ENCODE measurements around the gene OSBPL6. TPM values are rescaled to one million over a fixed set of nuclear protein-coding genes. Genes with fewer than 3 reads are reported as not detected.

The OSBPL6 gene
- total RNA-seq, 2 experiments from 2014 or later: 2.0 to 2.7 TPM

DNA sequence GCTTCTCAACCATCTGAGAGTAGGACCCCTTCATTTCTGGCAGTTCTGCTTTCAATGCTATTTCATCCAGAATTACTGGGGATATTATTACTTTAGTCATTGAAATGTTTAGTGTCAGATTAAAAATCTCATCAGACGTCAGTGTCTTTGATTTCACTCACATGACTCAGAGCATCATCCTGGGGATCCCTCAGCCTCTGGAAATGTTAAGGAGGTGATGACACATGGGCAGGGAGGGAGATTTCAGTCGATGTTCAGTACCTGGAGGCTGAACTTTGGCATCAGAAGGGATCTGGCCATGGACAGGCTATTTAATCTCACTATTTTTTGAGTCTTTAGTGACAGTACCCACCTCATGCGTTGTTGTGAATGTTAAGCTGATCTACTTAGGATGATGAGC lies 39.1 kb downstream of the OSBPL6 start:
- CTCF ChIA-PET: no interaction called here
- POLR2A ChIA-PET: no interaction called here

DNA sequence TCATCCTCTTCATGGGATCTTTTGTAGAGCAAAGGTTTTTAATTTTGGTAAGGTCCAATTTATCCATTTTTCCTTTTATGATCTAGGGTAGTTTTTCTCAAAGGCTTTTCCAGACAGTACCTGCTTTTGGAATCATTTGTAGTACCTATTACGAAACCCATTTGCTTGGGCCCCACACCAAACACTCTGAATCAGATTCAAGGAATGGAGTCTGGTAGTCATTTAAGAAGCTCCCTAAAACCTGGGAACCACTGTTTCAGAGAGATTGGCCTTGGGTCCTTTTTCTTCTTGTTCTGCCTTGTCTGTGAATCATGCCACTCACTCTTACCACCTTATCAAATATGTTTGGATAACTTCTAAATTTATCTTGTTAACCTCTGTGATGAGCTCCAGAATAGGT lies 40.3 kb downstream of the OSBPL6 start:
- ChIA-PET CTCF (no interaction called here), POLR2A (no interaction called here)

- CTCF ChIA-PET: no interaction called here
- POLR2A ChIA-PET: no interaction called here
Observed at GRCh38 chr2:178237488-178238153, 43.3 kb downstream of the OSBPL6 start.

DNA sequence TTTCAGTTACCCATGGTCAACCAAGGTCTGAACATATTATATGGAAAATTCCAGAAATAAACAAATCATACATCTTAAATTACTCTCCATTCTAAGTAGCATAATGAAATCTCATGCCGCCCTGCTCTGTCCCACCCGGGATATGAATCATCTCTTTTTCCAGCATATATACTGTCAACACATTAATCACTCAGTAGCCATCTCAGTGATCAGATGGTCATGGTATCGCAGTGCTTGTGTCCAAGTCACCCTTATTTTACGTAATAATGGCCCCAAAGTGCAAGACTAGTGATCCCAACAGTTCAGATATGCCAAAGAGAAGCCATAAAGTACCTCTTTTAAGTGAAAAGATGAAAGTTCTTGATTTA lies 43.8 kb downstream of the OSBPL6 start:
- ChIA-PET CTCF (no interaction called here), POLR2A (no interaction called here)

- ChIA-PET CTCF (no interaction called here), POLR2A (no interaction called here)
Observed at GRCh38 chr2:178238750-178239149, 44.4 kb downstream of the OSBPL6 start.

DNA sequence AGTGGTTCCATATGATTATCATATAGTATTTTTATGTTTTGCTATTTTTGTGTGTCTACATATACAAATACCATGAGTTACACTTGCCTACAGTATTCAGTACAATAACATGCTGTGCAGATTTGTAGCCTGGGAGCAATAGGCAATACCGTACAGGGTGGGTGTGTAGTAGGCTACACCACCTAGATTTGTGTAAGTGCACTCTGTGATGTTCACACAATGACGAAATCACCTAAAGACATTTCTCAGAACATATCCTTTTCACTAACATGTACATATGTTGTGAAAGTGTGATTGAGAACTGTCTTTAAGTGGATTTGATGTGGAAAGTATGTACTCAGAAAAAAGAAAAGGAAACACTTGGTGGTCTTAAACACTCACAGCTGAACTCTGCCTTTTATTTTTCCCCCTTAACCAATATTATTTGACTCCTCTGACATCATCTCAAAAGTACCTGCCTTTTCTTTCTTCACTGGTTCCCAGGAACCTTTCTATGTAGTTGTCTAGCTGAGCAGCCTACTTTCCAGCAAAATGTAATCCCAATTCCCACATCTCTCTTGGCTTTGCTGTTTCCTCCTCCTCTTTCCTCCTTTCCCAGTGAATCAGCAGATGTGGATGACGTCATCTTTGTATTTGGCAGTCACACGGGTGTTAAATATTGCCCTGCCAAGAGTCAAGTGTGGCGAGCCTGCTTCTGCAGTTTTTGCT lies 47.7 kb downstream of the OSBPL6 start:
- CTCF ChIA-PET: no interaction called here
- POLR2A ChIA-PET: no interaction called here

- CTCF ChIA-PET: no interaction called here
- POLR2A ChIA-PET: no interaction called here
Observed at GRCh38 chr2:178242552-178242883, 48.2 kb downstream of the OSBPL6 start.

DNA sequence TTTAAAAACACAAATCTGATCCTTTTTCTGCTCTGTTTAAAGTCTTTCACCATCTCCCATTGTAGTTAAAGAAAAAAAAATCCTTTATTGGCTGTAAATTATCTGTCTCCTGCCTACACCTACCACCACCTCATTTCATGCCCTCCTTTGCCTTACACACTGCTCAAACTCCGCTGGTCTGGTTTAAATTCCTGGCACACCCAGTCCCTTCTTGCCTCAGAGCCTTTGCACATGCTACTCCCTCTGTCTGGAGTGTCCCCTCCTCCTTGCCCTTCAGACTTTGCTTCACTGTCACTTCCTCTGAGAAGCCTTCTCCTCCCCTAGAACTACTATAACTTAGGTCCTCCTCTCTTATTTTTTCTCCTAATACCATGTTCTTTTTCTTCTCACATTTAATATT lies 49.6 kb downstream of the OSBPL6 start:
- ChIA-PET CTCF (no interaction called here), POLR2A (no interaction called here)

- ChIA-PET CTCF (no interaction called here), POLR2A (no interaction called here)
Observed at GRCh38 chr2:178244777-178245176, 50.5 kb downstream of the OSBPL6 start.

DNA sequence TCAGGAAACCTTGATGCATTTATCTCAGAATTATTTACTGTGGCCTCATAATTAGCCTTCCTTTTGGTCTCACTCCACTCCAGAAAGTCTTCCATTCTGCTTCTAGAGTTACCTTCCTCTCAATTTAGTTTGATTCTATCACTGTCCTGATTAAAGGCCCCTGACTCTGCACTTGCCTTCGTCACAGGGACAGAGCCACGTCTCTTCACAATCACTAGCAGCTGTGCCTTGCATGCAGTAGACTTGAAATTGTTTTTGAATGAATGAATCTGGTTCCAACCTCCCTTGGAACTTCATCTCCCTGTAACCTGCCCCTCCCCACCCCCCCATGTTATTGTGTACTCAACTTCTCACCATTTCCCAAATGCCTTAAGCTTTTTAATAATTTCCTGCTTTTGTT lies 52.4 kb downstream of the OSBPL6 start:
- ChIA-PET CTCF (no interaction called here), POLR2A (no interaction called here)

DNA sequence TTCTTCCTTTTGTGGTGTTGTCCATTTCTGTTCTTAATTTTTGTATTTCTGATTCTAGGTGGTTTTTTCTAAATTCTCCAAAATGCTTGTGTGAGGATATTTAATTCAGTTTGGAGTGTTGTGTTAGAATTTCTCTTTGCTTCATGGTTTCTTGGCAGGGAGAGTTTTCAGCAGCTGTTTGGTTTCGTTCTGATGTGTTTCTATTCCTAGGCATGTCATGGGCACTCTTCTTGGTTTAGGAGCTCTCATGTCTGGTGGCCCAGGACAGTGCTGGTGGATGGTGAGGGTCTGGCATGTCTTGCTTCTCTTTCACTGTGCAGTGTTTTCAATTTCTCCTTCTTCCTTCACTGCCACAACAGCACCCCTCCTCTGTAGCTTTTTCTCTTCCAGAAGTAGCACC lies 52.9 kb downstream of the OSBPL6 start:
- ChIA-PET CTCF (no interaction called here), POLR2A (no interaction called here)

GRCh38 chr2:178250429-178250828 lies 56.1 kb downstream of the OSBPL6 start:
- ChIA-PET POLR2A (no interaction called here), CTCF (no interaction called here)

GRCh38 chr2:178251151-178251955 lies 57.0 kb downstream of the OSBPL6 start:
- CTCF ChIA-PET: no interaction called here
- POLR2A ChIA-PET: no interaction called here

GRCh38 chr2:178256382-178257042 lies 62.2 kb downstream of the OSBPL6 start:
- POLR2A ChIA-PET: no interaction called here
- CTCF ChIA-PET: no interaction called here

DNA sequence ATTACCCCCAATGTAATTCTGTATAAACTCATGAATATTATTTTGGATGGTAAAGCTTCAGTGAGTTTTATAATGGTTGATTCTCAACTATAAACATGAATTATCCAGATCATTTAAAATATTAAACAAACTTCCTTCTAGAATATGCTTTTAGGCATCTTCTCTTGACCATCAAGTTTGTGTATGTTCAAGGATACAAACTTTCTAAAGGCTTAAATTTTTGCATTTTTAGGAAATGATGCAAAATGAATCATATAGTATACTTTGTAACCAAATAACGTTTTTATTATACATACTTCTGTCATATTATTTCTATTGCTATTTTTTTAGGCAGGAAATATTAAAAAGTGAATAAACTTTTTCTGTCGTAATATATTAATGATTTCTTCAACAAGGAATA lies 62.8 kb downstream of the OSBPL6 start:
- ChIA-PET POLR2A (no interaction called here), CTCF (no interaction called here)

- CTCF ChIA-PET: no interaction called here
- POLR2A ChIA-PET: no interaction called here
Observed at GRCh38 chr2:178258916-178259315, 64.6 kb downstream of the OSBPL6 start.

- CTCF ChIA-PET: no interaction called here
- POLR2A ChIA-PET: no interaction called here
Observed at GRCh38 chr2:178263159-178263860, 69.0 kb downstream of the OSBPL6 start.

GRCh38 chr2:178264211-178264610 lies 69.9 kb downstream of the OSBPL6 start:
- ChIA-PET POLR2A (no interaction called here), CTCF (no interaction called here)

DNA sequence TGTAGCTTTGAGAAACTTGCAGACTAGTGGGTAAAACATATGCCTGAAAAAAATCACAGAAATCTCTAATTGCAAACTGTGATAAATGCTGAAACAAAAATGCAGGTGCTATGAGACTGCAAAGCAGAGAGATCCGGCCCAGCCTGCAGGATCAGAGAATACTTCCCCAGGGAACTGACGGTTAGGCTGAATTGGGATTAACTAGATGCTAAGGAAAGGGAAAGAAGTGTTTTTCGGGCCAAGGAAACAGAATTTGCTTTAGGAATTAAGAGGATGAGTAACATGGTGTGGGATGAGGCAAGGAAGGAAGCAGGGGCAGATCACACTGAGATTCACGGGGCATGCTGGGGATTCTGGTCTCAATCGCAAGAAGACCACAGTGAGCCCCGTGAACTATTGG lies 71.5 kb downstream of the OSBPL6 start:
- CTCF ChIA-PET: no interaction called here
- POLR2A ChIA-PET: no interaction called here

GRCh38 chr2:178266445-178266844 lies 72.1 kb downstream of the OSBPL6 start:
- POLR2A ChIA-PET: no interaction called here
- CTCF ChIA-PET: no interaction called here

DNA sequence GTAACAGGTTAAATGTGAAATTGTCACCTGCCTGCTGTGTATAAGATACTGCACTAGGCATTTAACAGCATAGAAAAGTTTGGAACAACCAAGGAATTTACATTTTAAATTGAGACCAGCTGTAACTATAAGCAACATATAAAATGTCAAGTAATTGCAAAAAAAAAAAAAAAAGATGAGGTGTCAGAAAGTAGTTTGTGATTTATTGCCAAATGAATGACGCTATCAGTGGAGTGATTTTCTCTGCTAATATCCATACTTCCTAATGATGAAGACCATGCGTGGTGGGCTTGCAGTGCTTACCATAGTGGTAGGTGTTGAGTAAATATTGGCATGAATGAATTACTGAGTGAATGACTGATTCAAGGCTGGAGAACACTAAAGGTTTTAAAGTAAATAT lies 73.3 kb downstream of the OSBPL6 start:
- ChIA-PET POLR2A (no interaction called here), CTCF (no interaction called here)
